ENCODE results near the gene FPR2.
"Not testable (repeated sequence)": the region's sequence is repeated elsewhere in the genome, so short reads cannot be mapped to it uniquely, and the experiment has no call there.

GRCh38 chr19:51805396-51805795, 44.4 kb downstream of the FPR2 start:
- TF ChIP-seq CTCF, POLR2A (IDR thresholded peaks at IDR 0.05): not testable (repeated sequence)
